K562 (cell line): ENCODE results near the gene UBALD2. TPM values are rescaled to one million over a fixed set of nuclear protein-coding genes. Genes with fewer than 3 reads are reported as not detected.

Experiments used
- CBX8 ChIP-seq: fragments of 200-600 bp; sonication (generic); IDR thresholded peaks from 2 replicates; pipeline ENCODE4 v1.6.1; 2012; ENCODE audit warnings: borderline replicate concordance, mixed run types, low read depth, mild to moderate bottlenecking, moderate library complexity, mixed read lengths, low read length, control low read depth, inconsistent platforms; ENCODE audit not compliant: poor library complexity, severe bottlenecking; ENCODE audit errors: extremely low read depth
- CEBPG ChIP-seq, 3 experiments: fragments of 200-800 bp in 1 of 3; sonication (Bioruptor generic) in 1 of 3; sonication (generic) in 1 of 3; formaldehyde crosslinking in 1 of 3; IDR thresholded peaks in 2 of 3; conservative IDR thresholded peaks in 1 of 3; 2 replicates each; pipeline versions ENCODE4 v1.6.1 to v1.8.0; 2016 to 2022; ENCODE audit warnings: missing compliant biosample characterization in 2 of 3, missing genetic modification characterization in 2 of 3, mild to moderate bottlenecking in 1 of 3, missing genetic modification reagents in 1 of 3
- CHCHD3 ChIP-seq: fragments of 250-450 bp; sonication (Bioruptor Pico); IDR thresholded peaks from 2 replicates; pipeline ENCODE4 v2.1.2; 2022; ENCODE audit warnings: mild to moderate bottlenecking
- CHD2 ChIP-seq: IDR thresholded peaks from 2 replicates; pipeline ENCODE4 v1.6.1; 2011; ENCODE audit warnings: low read depth, low read length
- FOXA1 ChIP-seq: fragments of 450-650 bp; IDR thresholded peaks from 2 replicates; pipeline ENCODE4 v1.6.1; 2016; ENCODE audit warnings: mild to moderate bottlenecking, borderline replicate concordance
- ID3 ChIP-seq, 2 experiments: fragments of 250-450 bp in 1 of 2; fragments of 450-650 bp in 1 of 2; sonication (Bioruptor Pico) in 1 of 2; IDR thresholded peaks; 2 replicates each; pipeline versions ENCODE4 v1.6.1 to v1.8.0; 2016 to 2021; ENCODE audit warnings: mild to moderate bottlenecking in 2 of 2, moderate library complexity in 2 of 2, missing compliant biosample characterization in 1 of 2, missing genetic modification characterization in 1 of 2
- KDM5B ChIP-seq: fragments of 200-600 bp; sonication (generic); IDR thresholded peaks from 2 replicates; pipeline ENCODE4 v1.6.1; 2012; ENCODE audit warnings: low read depth, mild to moderate bottlenecking, moderate library complexity, low read length, control low read depth, inconsistent platforms; ENCODE audit not compliant: insufficient replicate concordance
- KLF10 ChIP-seq: fragments of 250-450 bp; sonication (Bioruptor Pico); IDR thresholded peaks from 2 replicates; pipeline ENCODE4 v1.6.1; 2021; ENCODE audit warnings: matching md5 sums
- MECOM ChIP-seq: fragments of 250-450 bp; sonication (Bioruptor Pico); IDR thresholded peaks from 2 replicates; pipeline ENCODE4 v1.8.0; 2022; ENCODE audit warnings: inconsistent platforms
- MED1 ChIP-seq: sonication (generic); formaldehyde crosslinking; IDR thresholded peaks from 2 replicates; pipeline ENCODE4 v1.8.1; 2023; ENCODE audit warnings: missing genetic modification reagents, borderline replicate concordance
- NEUROD1 ChIP-seq: fragments of 150-350 bp; IDR thresholded peaks from 2 replicates; pipeline ENCODE4 v1.6.1; 2014; ENCODE audit warnings: borderline replicate concordance, low read length, low read depth; ENCODE audit not compliant: partially characterized antibody
- NR1H2 ChIP-seq: sonication (generic); formaldehyde crosslinking; IDR thresholded peaks from 2 replicates; pipeline ENCODE4 v1.4.0; 2020; ENCODE audit warnings: mild to moderate bottlenecking, missing genetic modification reagents
- NR2C2 ChIP-seq, 2 experiments: fragments of 200-800 bp in 1 of 2; sonication (Bioruptor generic) in 1 of 2; sonication (generic) in 1 of 2; formaldehyde crosslinking in 1 of 2; IDR thresholded peaks; 2 replicates each; pipeline versions ENCODE4 v1.6.1 to v1.8.0; 2016 to 2022; ENCODE audit warnings: mild to moderate bottlenecking in 1 of 2, missing compliant biosample characterization in 1 of 2, missing genetic modification characterization in 1 of 2, missing genetic modification reagents in 1 of 2
- POLR2G ChIP-seq: fragments of 200-400 bp; formaldehyde crosslinking; IDR thresholded peaks from 2 replicates; pipeline ENCODE4 v1.6.1; 2017; ENCODE audit warnings: low read depth, mild to moderate bottlenecking, antibody characterized with exemption, low read length, moderate library complexity
- XRCC4 ChIP-seq: IDR thresholded peaks from one replicate; pipeline ENCODE4 v1.6.1; 2011; ENCODE audit not compliant: insufficient read depth, insufficient read length; ENCODE audit errors: extremely low read depth
- ZFPM2 ChIP-seq: fragments of 250-450 bp; sonication (Bioruptor Pico); IDR thresholded peaks from 2 replicates; pipeline ENCODE4 v1.5.1; 2022; ENCODE audit warnings: mild to moderate bottlenecking
- ZNF717 ChIP-seq: fragments of 250-450 bp; sonication (Bioruptor Pico); IDR thresholded peaks from 2 replicates; pipeline ENCODE4 v1.5.0; 2021
- ZSCAN29 ChIP-seq: fragments of 450-650 bp; IDR thresholded peaks from 2 replicates; pipeline ENCODE4 v1.6.1; 2017
- polyA plus RNA-seq, 8 experiments: library from polyadenylated mRNA; depleted of rRNA in 4 of 8; stranded (reverse) in 5 of 8; unstranded in 3 of 8; fragments of >200 nt; fragmentation: Nextera tagmentation in 2 of 8; fragmentation: Illumina TruSeq in 1 of 8; extraction: Ambion mirVana in 2 of 8; extraction: Trizol in 1 of 8; gene quantifications; 2 replicates each; pipeline versions ENCODE4 v1.2.1 to v1.2.3, GENCODE V29; 2011 to 2014; ENCODE audit warnings: inconsistent platforms in 1 of 8, missing spikeins in 1 of 8
- total RNA-seq, 7 experiments: library from RNA; depleted of rRNA in 6 of 7; stranded (reverse); fragments of >200 nt in 6 of 7; fragmentation: Illumina TruSeq in 2 of 7; extraction: Trizol in 2 of 7; gene quantifications; 2 replicates each; pipeline versions ENCODE4 v1.2.1 to v1.2.3, GENCODE V29; 2011 to 2021; ENCODE audit warnings: low replicate concordance in 1 of 7
- TF ChIP-seq, protein P1 (sequence below): fragments of 250-450 bp; sonication (Bioruptor Pico); IDR thresholded peaks from 2 replicates; pipeline ENCODE4 v1.4.0; 2020; ENCODE audit warnings: mild to moderate bottlenecking, moderate library complexity

UBALD2 gene
- total and polyA plus RNA-seq, 9 of the 15 experiments (the other 6 are each of a cell fraction or from before 2014, with no cell fraction given), result 2.3 to 94.1 (median 25.3) TPM

- TF ChIP-seq ZFPM2 (CRISPR knock-in tag) (peak; percentile 43; the same call in 1 of the 2 replicates), KDM5B (peak; percentile 82), CBX8 (no peak), MED1 (CRISPR knock-in tag) (no peak), CHCHD3 (CRISPR knock-in tag) (no peak), XRCC4 (no peak), FOXA1 (no peak), ZSCAN29 (no peak), CEBPG (CRISPR knock-in tag; IDR thresholded peaks at IDR 0.05) (no peak), CEBPG (tag; conservative IDR thresholded peaks at IDR 0.05 in 1 of 2, IDR thresholded peaks at IDR 0.05 in 1 of 2) (no peak), KLF10 (CRISPR knock-in tag) (no peak), ZNF717 (CRISPR knock-in tag) (no peak), ID3 (CRISPR knock-in tag; IDR thresholded peaks at IDR 0.05) (no peak), ID3 (tag; IDR thresholded peaks at IDR 0.05) (0 out of 2 replicates have a peak, but pooled peaks have one; percentile 48), NEUROD1 (no peak), NR1H2 (CRISPR knock-in tag) (0 out of 2 replicates have a peak, but pooled peaks have one; percentile 54), POLR2G (peak; percentile 92), MECOM (CRISPR knock-in tag) (no peak), CHD2 (0 out of 2 replicates have a peak, but pooled peaks have one; percentile 14), NR2C2 (CRISPR knock-in tag; IDR thresholded peaks at IDR 0.05) (no peak), NR2C2 (tag; IDR thresholded peaks at IDR 0.05) (no peak)
- TF ChIP-seq, protein P1, sequence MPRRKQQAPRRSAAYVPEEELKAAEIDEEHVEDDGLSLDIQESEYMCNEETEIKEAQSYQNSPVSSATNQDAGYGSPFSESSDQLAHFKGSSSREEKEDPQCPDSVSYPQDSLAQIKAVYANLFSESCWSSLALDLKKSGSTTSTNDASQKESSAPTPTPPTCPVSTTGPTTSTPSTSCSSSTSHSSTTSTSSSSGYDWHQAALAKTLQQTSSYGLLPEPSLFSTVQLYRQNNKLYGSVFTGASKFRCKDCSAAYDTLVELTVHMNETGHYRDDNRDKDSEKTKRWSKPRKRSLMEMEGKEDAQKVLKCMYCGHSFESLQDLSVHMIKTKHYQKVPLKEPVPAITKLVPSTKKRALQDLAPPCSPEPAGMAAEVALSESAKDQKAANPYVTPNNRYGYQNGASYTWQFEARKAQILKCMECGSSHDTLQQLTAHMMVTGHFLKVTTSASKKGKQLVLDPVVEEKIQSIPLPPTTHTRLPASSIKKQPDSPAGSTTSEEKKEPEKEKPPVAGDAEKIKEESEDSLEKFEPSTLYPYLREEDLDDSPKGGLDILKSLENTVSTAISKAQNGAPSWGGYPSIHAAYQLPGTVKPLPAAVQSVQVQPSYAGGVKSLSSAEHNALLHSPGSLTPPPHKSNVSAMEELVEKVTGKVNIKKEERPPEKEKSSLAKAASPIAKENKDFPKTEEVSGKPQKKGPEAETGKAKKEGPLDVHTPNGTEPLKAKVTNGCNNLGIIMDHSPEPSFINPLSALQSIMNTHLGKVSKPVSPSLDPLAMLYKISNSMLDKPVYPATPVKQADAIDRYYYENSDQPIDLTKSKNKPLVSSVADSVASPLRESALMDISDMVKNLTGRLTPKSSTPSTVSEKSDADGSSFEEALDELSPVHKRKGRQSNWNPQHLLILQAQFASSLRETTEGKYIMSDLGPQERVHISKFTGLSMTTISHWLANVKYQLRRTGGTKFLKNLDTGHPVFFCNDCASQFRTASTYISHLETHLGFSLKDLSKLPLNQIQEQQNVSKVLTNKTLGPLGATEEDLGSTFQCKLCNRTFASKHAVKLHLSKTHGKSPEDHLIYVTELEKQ, result no peak
Observed at GRCh38 chr17:76240461-76241203, 24.5 kb upstream of the UBALD2 start, which contains the start of gene RNF157 (continued).
